EH (cell line): ENCODE measurements around the gene SCAMP4.
"Not testable (repeated sequence)": the region's sequence is repeated elsewhere in the genome, so short reads cannot be mapped to it uniquely, and the experiment has no call there.

Experiments
- DNase-seq: peaks from one replicate; pipeline ENCODE4 v3.0.0-alpha.2; 2015; ENCODE audit warnings: low read depth

Gene SCAMP4

GRCh38 chr19:1882786-1883692 is 22.2 kb upstream of the SCAMP4 start:
- no peak for DNase-seq

- DNase-seq: peak; percentile 15
These were observed 21.4 kb upstream of the SCAMP4 start for GRCh38 chr19:1883784-1884183.

GRCh38 chr19:1884291-1884718 is 20.9 kb upstream of the SCAMP4 start:
- no peak for DNase-seq

- peak; percentile 43 for DNase-seq
These were observed 20.4 kb upstream of the SCAMP4 start for GRCh38 chr19:1884719-1885334.

GRCh38 chr19:1885398-1886119 is 19.6 kb upstream of the SCAMP4 start, which contains the start of gene ABHD17A:
TSS of gene ABHD17A (minus strand) at chr19:1885496. CDS start at chr19:1881566, 3,930 bp downstream.
- DNase-seq: peak; percentile 91

GRCh38 chr19:1886360-1886759 is 18.8 kb upstream of the SCAMP4 start:
- not testable (repeated sequence) for DNase-seq

- no peak for DNase-seq
These were observed 16.8 kb upstream of the SCAMP4 start for GRCh38 chr19:1888385-1888784.

GRCh38 chr19:1889907-1890306 is 15.3 kb upstream of the SCAMP4 start:
- no peak for DNase-seq

- DNase-seq: no peak
These were observed 11.4 kb upstream of the SCAMP4 start for GRCh38 chr19:1893791-1894190.

GRCh38 chr19:1896508-1896907 is 8.7 kb upstream of the SCAMP4 start:
- no peak for DNase-seq

- no peak for DNase-seq
These were observed 3.2 kb upstream of the SCAMP4 start for GRCh38 chr19:1901940-1902404.

- DNase-seq: peak; percentile 29
These were observed 2.3 kb upstream of the SCAMP4 start for GRCh38 chr19:1902923-1903322.

- DNase-seq: no peak
These were observed 414 bp upstream of the SCAMP4 start for GRCh38 chr19:1904860-1905109.

GRCh38 chr19:1905863-1906375 is 720 bp downstream of the SCAMP4 start:
- no peak for DNase-seq

- DNase-seq: no peak
These were observed 1.9 kb downstream of the SCAMP4 start for GRCh38 chr19:1906985-1907562.

GRCh38 chr19:1907563-1908363 is 2.6 kb downstream of the SCAMP4 start:
- DNase-seq: no peak

GRCh38 chr19:1908364-1908678 is 3.1 kb downstream of the SCAMP4 start:
- DNase-seq: no peak

- no peak for DNase-seq
These were observed 4.5 kb downstream of the SCAMP4 start for GRCh38 chr19:1909761-1910080.

- peak; percentile 41 for DNase-seq
These were observed 5.0 kb downstream of the SCAMP4 start for GRCh38 chr19:1910177-1910576.

GRCh38 chr19:1911098-1911497 is 5.9 kb downstream of the SCAMP4 start:
- DNase-seq: no peak

- DNase-seq: no peak
These were observed 6.8 kb downstream of the SCAMP4 start for GRCh38 chr19:1911995-1912394.
